HG02852 (cell line): ENCODE measurements around the gene SYNE4.
"Not testable (repeated sequence)": the region's sequence is repeated elsewhere in the genome, so short reads cannot be mapped to it uniquely, and the experiment has no call there.

ENCODE experiments used
- ATAC-seq: cut with Tn5 transposase; IDR thresholded peaks from one replicate; pipeline ENCODE4 v1.9.1; 2021; ENCODE audit warnings: mild to moderate bottlenecking, moderate library complexity; ENCODE audit not compliant: unreplicated experiment

SYNE4 gene

GRCh38 chr19:35990771-35991730 lies 17.6 kb downstream of the SYNE4 start:
- no peak for ATAC-seq

GRCh38 chr19:35990156-35990555 lies 18.5 kb downstream of the SYNE4 start:
- no peak for ATAC-seq

- no peak for ATAC-seq
These were observed 19.8 kb downstream of the SYNE4 start for GRCh38 chr19:35988824-35989223.

- no peak for ATAC-seq
These were observed 21.1 kb downstream of the SYNE4 start for GRCh38 chr19:35987571-35987896.

GRCh38 chr19:35986664-35987570 lies 21.7 kb downstream of the SYNE4 start:
- no peak for ATAC-seq

DNA sequence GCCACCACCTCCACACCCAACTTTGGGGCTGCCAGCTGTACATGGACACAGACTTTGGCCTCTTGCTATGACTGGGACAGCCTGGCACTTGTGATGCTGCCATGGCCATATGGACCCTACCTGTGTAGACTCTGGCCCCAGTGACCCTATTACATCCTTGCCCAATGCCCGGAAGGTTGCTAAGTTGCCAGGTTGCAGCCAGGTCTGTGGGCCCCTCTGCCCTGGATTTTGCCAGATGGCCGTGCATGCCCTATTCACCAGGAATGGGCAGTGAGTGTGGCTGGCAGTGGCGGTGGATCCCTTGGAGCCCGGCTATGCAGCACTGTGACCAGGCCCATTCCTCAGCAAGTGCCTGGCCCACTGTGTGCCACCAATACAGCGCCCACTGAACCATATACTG lies 22.5 kb downstream of the SYNE4 start:
- ATAC-seq = no peak

DNA sequence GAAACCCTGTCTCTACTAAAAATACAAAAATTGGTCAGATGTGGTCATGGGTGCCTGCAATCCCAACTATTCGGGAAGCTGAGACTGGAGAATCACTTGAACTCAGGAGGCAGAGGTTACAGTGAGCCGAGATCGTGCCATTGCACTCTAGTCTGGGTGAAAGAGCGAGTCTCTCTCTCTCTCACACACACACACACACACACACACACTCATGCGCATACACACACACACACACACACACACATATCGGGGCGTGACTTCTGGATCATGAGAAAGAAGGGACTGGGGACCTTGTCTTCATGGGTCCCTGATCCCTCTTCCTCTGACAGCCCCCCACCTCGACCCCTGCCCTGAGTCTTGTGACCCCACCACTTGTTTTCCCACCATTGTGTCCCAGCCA lies 25.4 kb downstream of the SYNE4 start:
- ATAC-seq = no peak

GRCh38 chr19:35980997-35981396 lies 27.6 kb downstream of the SYNE4 start:
- not testable (repeated sequence) for ATAC-seq

GRCh38 chr19:35978832-35979365 lies 29.7 kb downstream of the SYNE4 start:
- no peak for ATAC-seq

- ATAC-seq = no peak
These were observed 30.3 kb downstream of the SYNE4 start for GRCh38 chr19:35978271-35978670.

DNA sequence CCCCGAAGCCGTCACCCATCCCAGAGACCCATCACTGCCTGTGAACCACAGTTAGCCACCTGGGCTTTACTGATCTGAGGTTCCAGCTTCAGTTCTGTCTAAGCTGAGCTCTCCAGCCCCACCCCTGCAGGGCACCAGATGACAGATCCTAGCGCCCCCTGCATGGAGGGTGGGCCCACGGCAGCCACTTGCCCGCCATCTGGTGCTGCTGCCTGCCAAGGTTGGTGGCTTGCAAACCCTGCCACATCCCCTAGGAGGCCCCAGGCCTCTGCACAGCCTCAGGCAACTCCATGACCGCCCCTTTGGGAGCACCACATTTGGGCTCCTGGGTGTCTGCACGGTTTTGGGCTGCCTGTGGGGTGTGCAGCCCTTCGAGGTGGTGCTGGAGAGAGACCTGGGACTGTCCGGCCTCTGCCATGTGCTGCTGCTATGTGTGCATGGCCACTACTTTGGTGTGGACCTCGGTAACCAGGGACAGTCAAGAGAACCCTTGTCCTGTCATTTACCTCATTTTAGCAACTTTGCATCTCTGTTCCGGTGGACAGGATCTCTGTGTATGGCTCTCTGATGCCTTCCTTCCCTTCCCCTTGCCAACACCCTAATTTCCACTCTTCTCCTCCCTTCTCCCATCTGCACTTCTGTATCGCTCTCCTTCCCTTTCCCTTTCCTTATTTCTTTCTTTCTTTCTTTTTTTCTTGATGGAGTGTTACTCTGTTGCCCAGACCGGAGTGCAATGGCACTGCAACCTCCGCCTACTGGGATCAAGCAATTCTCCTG lies 31.0 kb downstream of the SYNE4 start:
- ATAC-seq = no peak

- ATAC-seq = no peak
These were observed 32.9 kb downstream of the SYNE4 start for GRCh38 chr19:35975608-35976214.

DNA sequence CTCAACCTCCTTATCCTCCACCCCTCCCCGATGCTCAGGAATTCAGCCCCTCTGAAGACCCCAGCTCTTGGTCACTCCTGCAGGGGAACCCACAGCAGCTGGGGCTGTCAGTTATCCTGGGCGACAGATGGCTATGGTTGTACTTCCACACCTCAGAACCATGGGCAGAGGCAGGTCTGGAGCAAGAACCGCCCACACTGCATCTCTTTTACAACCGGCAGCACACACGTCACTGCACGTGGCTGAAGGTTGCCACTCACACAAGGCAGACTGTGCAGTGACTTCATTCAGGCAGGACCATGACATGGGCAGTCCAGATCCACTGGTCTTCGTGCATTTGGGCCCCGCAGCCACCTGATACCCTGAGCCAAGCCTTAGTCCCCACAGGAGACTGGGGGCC lies 35.1 kb downstream of the SYNE4 start:
- ATAC-seq = no peak

DNA sequence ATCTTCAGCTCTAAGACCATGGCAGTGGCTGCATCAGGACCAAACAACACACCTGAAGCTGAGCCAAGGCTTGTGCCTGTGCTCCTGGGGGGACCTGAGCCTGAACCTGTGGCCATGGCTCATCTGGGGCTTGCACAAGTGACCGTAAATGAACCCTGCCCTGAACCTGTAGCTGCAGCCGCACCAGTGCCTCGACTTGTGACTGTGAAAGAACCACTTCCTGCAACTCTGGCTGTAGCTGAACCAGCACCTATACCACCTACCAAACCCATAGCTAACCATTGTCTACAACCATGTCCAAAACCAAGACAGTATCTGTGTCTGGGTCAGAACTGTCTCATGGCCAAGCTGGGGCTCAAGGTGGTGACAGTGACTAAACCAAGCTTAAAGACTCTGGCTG lies 41.8 kb downstream of the SYNE4 start:
- ATAC-seq = no peak

GRCh38 chr19:35963514-35963913 lies 45.1 kb downstream of the SYNE4 start:
- no peak for ATAC-seq

DNA sequence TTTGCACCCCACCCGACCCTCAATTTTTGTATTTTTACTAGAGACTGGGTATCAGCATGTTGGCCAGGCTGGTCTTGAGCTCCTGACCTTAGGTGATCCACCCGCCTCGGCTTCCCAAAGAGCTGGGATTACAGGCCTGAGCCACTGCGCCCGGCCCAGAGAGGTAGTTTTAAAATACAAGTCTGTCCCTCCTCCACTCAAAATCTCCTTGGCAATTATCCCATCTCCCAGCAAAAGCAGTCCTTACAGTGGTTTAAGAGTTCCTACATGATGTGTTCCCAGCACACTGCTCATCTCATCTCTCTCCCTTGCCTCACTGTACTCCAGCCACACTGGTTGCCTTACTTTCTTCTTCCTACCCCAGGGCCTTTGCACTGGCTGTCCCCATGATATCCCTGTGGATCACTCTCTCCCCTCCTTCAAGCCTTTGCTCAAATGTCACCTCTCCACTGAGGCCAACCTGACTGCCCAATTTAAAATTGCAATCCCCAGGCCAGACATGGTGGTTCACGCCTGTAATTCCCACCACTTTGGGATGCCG lies 48.1 kb downstream of the SYNE4 start:
- ATAC-seq = no peak

GRCh38 chr19:35959968-35960320 lies 48.7 kb downstream of the SYNE4 start:
- no peak for ATAC-seq

GRCh38 chr19:35959040-35959967 lies 49.3 kb downstream of the SYNE4 start:
- ATAC-seq = no peak

DNA sequence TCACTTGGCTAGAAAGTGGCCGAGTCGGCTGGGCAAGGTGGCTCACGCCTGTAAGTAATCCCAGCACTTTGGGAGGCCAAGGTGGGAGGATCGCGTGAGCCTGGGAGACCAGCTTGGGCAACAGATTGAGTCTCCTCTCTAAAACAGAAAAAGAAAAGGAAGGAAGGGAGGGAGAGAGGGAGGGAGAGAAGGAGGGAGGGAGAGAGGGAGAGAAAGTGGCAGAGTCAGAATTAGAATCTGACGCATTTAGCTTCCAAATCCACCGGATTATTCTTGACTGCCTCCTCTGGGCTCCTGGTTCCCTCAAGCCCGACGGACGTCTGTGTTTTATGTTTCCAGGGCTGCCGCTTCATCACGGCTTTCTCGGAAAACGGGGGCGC lies 50.0 kb downstream of the SYNE4 start:
- no peak for ATAC-seq
